Thyroid gland (tissue), 4 donors: ENCODE measurements around the gene KLF3. TPM values are rescaled to one million over a fixed set of nuclear protein-coding genes. Genes with fewer than 3 reads are reported as not detected.

Experiments used
- DNase-seq, 2 donors: peaks; one replicate each; pipeline ENCODE4 v3.0.0-alpha.2; 2019
- H3K27ac ChIP-seq, 3 donors: fragments of 200-600 bp; sonication (generic); 1 replicate in 2 of 3; 2 replicates in 1 of 3; pipeline ENCODE4 v1.5.1; 2016 to 2019; ENCODE audit warnings: mild to moderate bottlenecking in 1 of 3, moderate library complexity in 1 of 3
- H3K27me3 ChIP-seq: fragments of 200-600 bp; sonication (generic); one replicate; pipeline ENCODE4 v1.5.1; 2019
- H3K36me3 ChIP-seq, 2 donors: fragments of 200-600 bp; sonication (generic); one replicate each; pipeline ENCODE4 v1.5.1; 2016 to 2019
- H3K4me1 ChIP-seq, 2 donors: fragments of 200-600 bp; sonication (generic); one replicate each; pipeline ENCODE4 v1.5.1; 2017 to 2019
- H3K4me3 ChIP-seq, 3 donors: fragments of 200-600 bp; sonication (generic); replicated peaks in 1 of 3; 1 replicate in 2 of 3; 2 replicates in 1 of 3; pipeline ENCODE4 v1.5.1; 2016; ENCODE audit warnings: mild to moderate bottlenecking in 1 of 3
- H3K9me3 ChIP-seq: fragments of 200-600 bp; sonication (generic); one replicate; pipeline ENCODE4 v1.5.1; 2017
- POLR2A ChIP-seq, 2 donors: fragments of 450-650 bp; IDR thresholded peaks; one replicate each; pipeline ENCODE4 v1.6.1; 2017; ENCODE audit warnings: antibody characterized with exemption in 2 of 2, mild to moderate bottlenecking in 2 of 2, moderate library complexity in 1 of 2
- WGBS, 2 donors: methylation state at CpG; one replicate each; pipeline ENCODE4 v1.1.5; 2017; 5-methylcytosine and 5-hydroxymethylcytosine counted together
- intact Hi-C: fragments of 100-400 bp; cut with DNase I; formaldehyde crosslinking; loops from one replicate; pipeline ENCODE4 v1.15.1; 2023
- total RNA-seq, 4 donors: library from RNA; depleted of rRNA; stranded (reverse); fragments of >200 nt; gene quantifications; one replicate each; pipeline ENCODE4 v1.2.3, GENCODE V29; 2016
- TF ChIP-seq, protein P1 (sequence below), 6 experiments: fragments of 200-600 bp in 3 of 6; fragments of 450-650 bp in 3 of 6; sonication (generic) in 3 of 6; IDR thresholded peaks; one replicate each; pipeline ENCODE4 v1.5.1; 2016 to 2019; ENCODE audit warnings: antibody characterized with exemption in 6 of 6, mild to moderate bottlenecking in 2 of 6, inconsistent platforms in 1 of 6, moderate library complexity in 1 of 6

KLF3 gene
- total RNA-seq, 4 donors from 2014 or later, result 60.4 to 71.2 (median 64.8) TPM

DNA sequence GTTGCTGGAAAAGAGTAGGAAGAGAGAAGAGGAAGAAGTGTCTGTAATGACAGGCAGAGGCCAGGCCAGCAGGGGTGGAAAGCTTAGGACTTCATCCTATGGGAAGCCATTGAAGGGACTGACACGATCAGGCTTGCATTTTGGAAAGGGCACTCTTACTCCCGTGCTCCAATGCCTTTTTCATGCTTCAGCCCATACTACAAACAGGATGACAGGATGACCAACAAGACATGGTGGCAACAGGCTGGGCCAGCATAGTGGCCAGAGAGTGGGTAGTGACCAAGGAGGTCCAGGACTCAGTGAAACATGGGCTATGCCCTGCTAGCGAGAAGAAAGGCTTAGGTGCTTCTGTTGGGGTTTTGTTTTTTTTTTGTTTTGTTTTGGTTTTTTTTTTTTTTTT lies 2.6 kb upstream of the KLF3 start:
- H3K9me3 ChIP-seq, result no peaks in the 10 kb centered on the region
- peaks cover 5 to 12% of the 10 kb centered on the region in 2 donors for H3K4me1 ChIP-seq
- TF ChIP-seq, protein P1, sequence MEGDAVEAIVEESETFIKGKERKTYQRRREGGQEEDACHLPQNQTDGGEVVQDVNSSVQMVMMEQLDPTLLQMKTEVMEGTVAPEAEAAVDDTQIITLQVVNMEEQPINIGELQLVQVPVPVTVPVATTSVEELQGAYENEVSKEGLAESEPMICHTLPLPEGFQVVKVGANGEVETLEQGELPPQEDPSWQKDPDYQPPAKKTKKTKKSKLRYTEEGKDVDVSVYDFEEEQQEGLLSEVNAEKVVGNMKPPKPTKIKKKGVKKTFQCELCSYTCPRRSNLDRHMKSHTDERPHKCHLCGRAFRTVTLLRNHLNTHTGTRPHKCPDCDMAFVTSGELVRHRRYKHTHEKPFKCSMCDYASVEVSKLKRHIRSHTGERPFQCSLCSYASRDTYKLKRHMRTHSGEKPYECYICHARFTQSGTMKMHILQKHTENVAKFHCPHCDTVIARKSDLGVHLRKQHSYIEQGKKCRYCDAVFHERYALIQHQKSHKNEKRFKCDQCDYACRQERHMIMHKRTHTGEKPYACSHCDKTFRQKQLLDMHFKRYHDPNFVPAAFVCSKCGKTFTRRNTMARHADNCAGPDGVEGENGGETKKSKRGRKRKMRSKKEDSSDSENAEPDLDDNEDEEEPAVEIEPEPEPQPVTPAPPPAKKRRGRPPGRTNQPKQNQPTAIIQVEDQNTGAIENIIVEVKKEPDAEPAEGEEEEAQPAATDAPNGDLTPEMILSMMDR (IDR thresholded peaks at IDR 0.05), result no peak
- TF ChIP-seq POLR2A (IDR thresholded peaks at IDR 0.05), result no peak
- no peak for DNase-seq
- intact Hi-C loops, result no loop called here
- 89 to 92% methylated on average over 3 of the region's 3 CpGs for WGBS, 2 donors
- H3K27me3 ChIP-seq, result no peaks in the 10 kb centered on the region
- H3K36me3 ChIP-seq, result no peaks in the 10 kb centered on the region
- H3K4me3 ChIP-seq, result no peak overlapping the region
- no peak overlapping the region for H3K27ac ChIP-seq

DNA sequence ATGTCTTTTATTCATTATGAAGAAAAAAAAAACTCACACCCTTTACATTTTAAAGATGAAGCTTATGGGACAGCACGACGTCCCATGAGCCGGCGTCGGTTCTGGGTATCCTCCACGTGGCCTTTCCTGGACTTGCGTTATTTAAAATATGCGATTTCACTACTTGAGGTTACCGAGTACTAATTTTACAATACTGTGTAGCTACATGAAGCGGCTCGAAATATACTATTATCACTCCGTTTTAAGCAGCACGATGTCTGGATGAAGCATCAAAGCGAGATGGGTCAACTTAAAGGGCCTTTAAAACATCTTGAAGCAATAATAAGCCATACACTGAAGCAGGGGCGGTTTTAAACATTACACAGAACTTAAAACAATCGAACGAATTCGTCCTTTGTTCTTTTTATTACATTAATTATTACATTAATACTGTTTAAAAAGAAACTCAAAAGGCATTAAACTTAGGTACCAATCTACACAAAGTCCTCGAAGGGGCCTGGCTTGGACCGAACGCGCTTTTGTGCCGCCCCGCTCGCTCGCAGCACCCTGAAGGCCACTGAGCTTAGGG lies 1.4 kb upstream of the KLF3 start:
- Histone ChIP-seq H3K4me1 (peaks cover 11 to 20% of the 10 kb centered on the region in 2 donors), H3K9me3 (no peaks in the 10 kb centered on the region), H3K4me3 (peak overlapping the region in 2 of 3 donors; percentile 60 to 87), H3K27ac (peak overlapping the region; percentile 98 to 99 (median 99)), H3K36me3 (no peaks in the 10 kb centered on the region), H3K27me3 (no peaks in the 10 kb centered on the region)
- TF ChIP-seq POLR2A (IDR thresholded peaks at IDR 0.05), result no peak
- TF ChIP-seq, protein P1 (IDR thresholded peaks at IDR 0.05), result no peak
- WGBS, 2 donors, result 46 to 48% methylated on average over 26 of the region's 26 CpGs
- no peak for DNase-seq
- intact Hi-C loops, result no loop called here

DNA sequence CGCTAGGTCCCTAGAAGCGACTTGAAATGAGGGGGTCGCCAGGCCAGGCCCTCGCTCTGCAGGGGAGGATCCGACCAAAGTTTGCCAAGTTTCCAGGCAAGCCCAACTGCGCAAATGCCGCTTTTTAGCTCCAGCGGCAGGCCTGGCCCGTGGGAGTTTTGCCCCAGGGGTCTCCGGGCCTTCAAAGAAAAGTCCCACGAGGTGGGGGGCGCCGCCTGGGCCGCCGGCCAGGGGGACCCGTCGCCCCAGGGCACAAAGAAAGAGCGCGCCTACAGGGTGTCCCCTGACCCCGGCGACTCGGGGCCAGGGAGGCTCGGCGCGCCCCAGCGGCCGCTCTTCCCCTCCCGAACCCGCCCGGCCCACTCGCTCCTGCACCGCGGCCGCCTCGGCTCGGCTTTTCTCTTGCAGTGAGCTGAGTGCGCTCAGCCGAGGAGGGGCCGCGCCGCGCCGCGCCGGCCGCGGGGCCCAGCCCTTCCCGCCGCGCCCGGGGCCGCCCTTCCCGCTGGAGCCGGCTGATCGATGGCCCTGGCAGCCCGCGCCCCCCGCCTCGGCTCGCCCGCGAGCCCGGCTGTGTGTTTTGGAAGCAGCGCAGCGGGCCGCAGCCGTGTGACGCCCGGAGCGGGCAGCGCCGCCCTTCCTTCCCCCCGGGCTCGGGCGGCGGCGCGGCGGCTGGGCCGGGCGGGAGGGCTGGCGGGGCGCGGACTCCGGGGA lies 754 bp upstream of the KLF3 start:
- H3K27ac ChIP-seq, result peak overlapping the region; percentile 98 to 99 (median 99)
- H3K9me3 ChIP-seq, result no peaks in the 10 kb centered on the region
- peak overlapping the region in 2 of 3 donors; percentile 60 to 87 for H3K4me3 ChIP-seq
- peak; percentile 76 to 82 for TF ChIP-seq POLR2A (IDR thresholded peaks at IDR 0.05)
- TF ChIP-seq, protein P1 (IDR thresholded peaks at IDR 0.05), result no peak
- DNase-seq, result peak in 1 of 2 donors; percentile 36
- H3K27me3 ChIP-seq, result no peaks in the 10 kb centered on the region
- intact Hi-C loops, result no loop called here
- peaks cover 17 to 27% of the 10 kb centered on the region in 2 donors for H3K4me1 ChIP-seq
- no peaks in the 10 kb centered on the region for H3K36me3 ChIP-seq
- 1 to 3% methylated on average over 8 to 43 of the region's 85 CpGs for WGBS, 2 donors

DNA sequence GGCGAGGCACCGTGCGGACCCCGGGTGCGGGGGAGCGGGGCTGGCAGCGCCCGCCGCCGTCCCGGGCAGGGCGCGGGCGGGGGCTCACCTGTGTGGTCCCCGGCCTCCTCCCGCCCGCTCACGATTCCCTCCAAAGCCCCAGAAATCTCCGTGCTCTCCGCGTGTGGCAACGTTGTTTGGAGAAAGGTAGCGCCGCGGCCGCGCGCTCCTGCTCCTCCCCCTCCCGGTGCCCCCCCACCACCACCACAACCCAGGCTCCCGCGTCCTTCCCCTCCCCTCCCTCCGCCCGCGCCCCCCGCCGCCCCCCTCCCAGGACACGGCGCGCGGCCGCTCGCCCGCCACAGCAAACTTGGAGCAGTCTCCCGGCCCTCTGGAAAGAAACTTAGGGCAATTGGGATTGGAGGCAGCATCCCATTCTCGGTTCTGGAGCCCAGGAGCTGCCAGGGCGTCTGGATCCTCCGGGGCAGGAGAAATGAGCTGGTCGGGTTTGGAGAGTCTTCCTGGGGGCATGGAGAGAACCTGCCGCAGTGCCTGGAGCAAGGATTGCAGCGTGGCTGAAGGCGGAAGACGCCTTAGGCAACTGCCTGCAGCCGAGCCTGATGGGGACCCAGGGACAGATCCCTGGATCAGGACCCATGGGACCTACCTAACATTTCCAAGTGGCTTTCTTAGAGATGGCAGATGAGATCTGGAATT lies 855 bp downstream of the KLF3 start:
- Histone ChIP-seq H3K4me3 (peak overlapping the region; percentile 80 to 87 (median 87)), H3K36me3 (no peaks in the 10 kb centered on the region), H3K27me3 (no peaks in the 10 kb centered on the region), H3K4me1 (peaks cover 32 to 41% of the 10 kb centered on the region in 2 donors), H3K9me3 (no peaks in the 10 kb centered on the region), H3K27ac (peak overlapping the region; percentile 97 to 99 (median 99))
- WGBS, 2 donors, result 2 to 7% methylated on average over 7 to 20 of the region's 53 CpGs
- TF ChIP-seq, protein P1 (IDR thresholded peaks at IDR 0.05), result no peak
- TF ChIP-seq POLR2A (IDR thresholded peaks at IDR 0.05), result peak in 1 of 2 donors; percentile 52
- DNase-seq, result peak; percentile 73 to 74
- intact Hi-C loops, result no loop called here
